Measurements from ENCODE around the gene SULT1C4. TPM values are rescaled to one million over a fixed set of nuclear protein-coding genes. Genes with fewer than 3 reads are reported as not detected.
"Not testable (repeated sequence)": the region's sequence is repeated elsewhere in the genome, so short reads cannot be mapped to it uniquely, and the experiment has no call there.

The SULT1C4 gene
- polyA plus RNA-seq, 5 donors: 50.0 to 89.4 (median 69.8) TPM

DNA sequence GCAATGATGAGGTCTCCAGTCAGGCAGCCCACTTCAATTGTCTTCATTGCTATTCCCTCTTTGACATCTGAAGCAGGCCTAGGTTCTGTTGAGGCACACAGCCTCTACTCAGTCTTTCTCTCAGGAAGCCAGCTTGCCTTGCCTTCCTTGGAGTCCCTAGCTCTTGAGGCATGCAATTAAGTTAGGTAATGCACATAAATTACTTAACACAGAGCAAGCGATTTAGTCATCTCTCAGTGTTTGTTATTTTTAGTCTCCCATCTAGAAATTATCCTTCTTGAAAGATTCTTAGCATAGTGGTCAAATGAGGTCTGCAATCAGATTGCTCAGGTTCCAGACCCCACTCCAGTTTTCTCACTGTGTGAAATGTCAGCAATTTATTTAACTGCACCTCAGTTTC is 32.0 kb downstream of the SULT1C4 start:
- no peak for DNase-seq

DNA sequence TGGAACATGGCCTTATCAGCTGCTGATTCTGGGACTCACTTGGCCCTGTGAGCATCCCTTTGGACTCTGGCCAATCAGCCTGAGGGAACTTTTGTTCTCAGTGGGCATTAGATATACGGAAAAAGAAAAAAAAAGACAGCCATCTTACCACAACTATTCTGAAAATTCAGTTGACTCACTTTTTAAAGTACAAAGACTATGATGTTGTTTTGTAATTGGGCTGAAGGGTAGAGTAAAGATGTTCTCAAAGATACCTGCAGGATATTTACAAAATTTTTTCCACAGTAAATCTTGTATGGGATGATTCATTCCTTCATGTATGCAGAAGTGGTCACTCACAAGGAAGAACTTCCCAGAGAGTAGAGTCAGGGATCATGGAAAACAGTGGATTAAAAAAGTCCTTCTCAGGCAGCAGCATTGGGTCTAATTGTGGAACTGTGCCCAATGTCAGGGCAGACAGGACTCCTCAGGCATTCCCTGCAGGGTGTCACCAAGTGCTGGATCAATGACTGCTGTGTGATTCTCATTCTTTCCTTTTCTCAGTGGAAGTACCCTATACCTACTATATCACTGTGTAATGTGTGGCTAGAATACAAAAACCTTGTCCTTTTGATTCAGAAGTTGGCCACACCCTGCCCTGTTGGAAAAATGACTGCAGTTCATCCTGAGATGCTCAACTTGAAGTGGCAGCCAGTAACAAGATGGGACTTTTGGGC is 35.4 kb downstream of the SULT1C4 start:
- DNase-seq: no peak

DNA sequence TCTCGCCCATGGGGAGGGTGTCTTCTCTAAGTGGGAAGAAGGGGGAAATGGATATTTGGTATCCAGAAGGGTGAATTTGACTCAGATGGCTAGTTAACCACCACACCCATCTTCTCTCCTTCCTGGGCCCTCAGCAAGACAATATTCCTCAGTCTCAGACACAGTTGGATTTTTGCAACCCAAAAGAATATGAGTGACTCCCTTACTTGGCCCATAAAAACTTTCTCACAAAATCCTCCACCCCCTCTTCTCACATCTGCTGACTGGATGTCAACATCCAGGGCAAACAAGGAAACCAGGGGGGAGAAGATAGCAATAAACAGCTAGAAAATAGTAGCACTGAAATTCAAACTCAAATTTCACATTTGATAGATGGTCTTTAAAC is 35.9 kb downstream of the SULT1C4 start:
- DNase-seq: no peak

DNA sequence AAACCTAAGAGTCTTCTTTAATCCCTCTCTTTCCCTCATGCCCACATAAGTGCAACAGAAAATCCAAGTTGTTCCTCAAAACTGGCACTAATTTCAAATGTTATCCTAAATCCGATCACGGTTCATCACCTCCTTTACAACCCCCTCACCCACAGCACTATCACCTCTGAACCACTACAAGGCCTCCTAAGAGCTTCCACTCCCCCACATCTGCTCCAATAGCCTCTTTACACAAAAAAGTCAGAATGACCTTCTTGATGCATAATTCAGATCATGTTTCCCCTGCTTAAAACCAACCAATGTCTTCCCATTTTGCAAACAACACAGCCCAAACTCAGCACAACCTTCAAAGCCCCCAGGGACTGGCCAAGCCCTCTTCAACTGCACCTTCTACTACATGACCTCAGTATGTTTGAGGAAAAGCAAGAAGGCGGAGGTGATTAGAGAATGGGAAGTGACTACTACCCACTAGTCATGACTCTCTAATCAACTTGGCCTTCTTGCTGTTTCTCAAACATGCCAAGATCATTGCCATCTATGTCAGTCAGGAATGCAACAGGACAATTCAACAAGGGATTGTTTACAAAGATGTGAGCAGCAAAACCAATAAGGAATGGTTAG is 36.6 kb downstream of the SULT1C4 start:
- no peak for DNase-seq

DNA sequence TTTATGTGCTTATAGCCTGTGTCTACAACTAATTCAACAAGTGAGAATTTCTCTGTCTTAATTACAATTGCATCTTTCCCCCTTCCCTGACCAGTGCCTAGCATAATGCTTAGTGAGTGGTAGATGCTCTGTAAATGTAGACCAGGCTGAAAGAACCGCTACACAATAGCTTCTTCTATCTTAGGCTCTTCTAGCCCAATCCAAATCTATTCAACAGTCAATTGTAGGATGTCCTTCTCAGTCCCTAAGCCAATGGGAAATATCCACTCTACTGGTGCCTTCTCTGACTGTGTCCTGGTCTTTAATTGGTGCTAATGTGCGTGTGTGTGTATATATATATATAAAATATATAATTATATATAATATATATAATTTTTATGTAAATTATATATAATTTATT is 37.2 kb downstream of the SULT1C4 start:
- no peak for DNase-seq

DNA sequence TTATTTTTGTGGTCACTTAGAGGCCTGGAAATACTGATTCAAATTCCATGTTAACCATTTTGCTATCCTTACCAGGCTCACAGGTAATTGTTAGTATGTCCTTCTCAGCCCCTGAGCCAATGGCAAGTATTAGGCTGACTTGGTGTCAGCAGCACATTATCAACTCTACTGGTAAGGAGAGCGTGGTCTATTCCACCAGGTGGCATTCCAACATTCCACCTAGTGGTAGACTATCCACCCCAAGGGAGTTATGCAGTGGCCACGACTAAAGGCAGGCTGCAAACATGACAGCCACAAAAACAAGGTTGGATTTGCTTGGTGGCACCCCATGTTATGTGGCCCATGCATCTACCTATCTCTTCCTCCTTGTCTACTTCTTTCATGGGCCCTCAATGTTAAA is 39.5 kb downstream of the SULT1C4 start:
- DNase-seq: no peak

DNA sequence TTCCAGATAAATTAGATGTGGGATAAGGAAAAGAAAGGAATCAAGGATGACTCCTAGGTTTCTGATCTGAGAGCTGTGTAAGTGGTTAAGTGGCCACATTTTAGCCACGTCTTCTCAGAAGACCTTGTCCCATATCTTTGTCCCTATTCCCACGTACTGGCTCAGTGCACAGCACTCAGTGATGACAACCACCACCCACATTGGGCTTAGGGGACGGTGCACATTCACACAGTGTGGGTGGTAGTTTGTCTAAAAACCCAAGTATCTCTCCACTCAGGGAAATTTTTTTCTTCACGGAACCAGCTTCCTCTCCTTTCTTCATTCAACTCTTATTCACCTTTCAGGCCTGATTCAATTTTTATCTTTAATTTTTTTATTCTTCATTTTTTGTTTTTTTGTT is 40.7 kb downstream of the SULT1C4 start:
- DNase-seq: no peak

DNA sequence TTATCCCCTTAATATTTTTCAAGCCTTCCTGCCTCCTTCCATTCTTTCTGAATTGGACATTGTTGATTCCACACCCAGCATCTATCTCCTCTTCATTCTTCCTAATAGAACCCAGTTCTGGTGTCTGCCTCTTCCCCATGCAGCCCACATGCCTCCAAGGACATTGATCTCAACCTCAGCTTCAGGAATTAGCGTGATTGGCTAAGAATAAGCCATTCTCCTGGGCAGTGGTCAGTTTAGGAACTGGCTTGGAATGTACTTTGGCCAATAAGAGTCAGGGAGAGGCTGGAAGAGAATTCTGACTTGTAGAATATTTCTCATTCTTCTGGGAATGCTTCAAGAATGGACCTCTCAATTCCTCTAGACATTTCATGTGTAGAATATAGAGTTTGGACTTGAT is 45.3 kb downstream of the SULT1C4 start:
- no peak for DNase-seq

DNA sequence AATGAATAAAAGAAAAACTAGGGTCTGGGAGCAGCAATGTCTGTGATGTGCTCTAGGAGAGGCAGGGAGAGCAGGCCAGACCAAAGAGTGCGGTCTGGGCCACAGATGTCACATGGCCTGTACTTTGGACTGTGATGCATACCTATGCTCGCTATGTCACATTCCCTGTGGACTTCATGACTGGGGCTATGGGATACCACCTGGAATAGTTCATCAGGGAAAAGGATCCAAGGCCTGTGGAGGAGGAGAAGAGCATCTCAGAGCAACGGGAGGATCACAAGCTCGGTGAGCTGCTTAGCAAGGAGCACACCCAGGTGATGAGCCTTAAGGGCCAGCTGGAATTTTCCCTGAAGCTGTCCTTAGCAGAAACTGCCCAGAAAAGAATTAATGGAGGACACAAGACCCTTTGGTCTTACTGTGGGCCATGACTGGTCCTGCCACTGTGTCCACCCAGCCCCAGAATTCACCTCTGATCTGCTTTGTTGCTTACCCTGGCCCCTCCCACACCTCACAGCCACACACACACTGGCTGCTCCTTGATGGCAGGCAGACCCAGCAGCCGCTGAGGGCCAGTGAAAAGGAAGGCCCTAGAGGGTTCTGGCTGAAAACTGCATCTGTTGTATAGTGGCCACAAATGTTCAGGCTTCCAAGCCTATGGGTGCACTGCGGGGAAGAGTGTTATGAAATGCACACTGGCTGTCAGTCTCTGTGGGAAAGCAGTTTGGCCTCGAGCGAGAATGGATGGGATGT is 45.9 kb downstream of the SULT1C4 start:
- DNase-seq: no peak

DNA sequence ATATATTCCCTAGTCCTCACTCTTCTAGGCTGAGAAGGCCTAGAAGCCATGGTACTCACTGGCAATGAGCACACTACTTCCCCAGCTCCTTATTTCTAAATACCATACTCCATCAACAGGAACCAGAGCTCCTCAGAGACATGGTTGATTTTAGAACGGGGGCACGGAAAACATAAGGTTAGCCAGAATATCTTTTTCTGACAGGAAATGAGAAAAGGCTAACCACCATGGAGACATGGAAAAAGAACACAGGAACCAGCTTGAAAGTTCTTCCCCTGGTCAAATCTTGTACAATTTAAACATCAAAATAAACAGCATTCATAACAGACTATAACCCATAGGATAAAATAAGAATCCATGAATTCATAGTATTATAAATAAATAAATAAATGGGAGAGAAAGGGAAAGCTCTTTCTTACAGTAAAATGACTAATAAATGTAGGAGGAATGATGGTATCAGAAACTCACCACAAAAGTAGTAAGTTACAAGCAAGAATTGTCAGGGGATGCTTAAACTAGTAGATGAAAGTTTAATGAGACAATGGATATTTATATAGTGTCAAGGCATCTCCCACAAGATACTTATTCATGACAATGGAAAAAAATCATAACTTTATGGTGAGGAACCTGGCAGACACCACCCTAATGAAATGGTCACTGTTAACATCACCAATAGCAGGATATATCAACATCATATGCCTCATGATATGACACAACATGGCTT is 50.7 kb downstream of the SULT1C4 start:
- no peak for DNase-seq

DNA sequence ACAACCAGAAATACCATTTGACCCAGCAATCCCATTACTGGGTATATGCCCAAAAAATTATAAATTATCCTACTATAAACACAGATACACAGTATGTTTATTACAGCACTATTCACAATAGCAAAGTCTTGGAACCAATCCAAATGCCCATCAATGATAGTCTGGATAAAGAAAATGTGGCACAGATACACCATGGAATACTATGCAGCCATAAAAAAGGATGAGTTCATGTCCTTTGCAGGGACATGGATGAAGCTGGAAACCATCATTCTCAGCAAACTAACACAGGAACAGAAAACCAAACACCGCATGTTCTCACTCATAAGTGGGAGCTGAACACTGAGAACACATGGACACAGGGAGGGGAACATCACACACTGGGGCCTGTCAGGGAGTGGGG is 57.8 kb downstream of the SULT1C4 start:
- DNase-seq: not testable (repeated sequence)

DNA sequence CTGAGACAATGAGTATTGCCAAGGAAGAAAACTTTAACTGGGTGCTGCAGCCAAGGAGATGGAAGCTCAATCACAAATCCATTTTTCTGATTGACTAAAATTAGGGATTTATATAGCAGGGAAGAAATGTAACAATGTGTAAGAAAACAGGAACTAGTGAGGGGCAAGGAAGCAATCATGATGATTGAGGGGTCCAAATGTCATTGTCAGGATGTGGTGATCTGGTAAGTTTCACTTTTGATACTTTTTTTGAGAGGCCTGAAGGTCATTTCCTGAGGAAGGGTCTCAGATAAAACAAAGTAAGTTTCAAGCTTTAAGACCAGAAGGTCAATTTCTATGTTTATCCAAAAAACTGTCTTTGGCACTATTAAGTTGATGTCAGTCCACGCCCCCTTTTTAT is 59.2 kb downstream of the SULT1C4 start:
- no peak for DNase-seq

Other genes starting within 250 kb of the SULT1C4 start
- gene SULT1C3, start 138.0 kb upstream of the SULT1C4 start, polyA plus RNA-seq (ENCODE audit: insufficient read depth in 1 of 5, insufficient read length in 5 of 5, low replicate concordance in 1 of 5): under 1 TPM in 1 of 5 donors, not detected in 4; 0.21 TPM
- gene SULT1C2, start 89.1 kb upstream of the SULT1C4 start, polyA plus RNA-seq (ENCODE audit: insufficient read depth in 1 of 5, insufficient read length in 5 of 5, low replicate concordance in 1 of 5): 10 to 100 TPM; 20.1 to 30.4 (median 29.8) TPM
- gene GCC2, start 71.3 kb downstream of the SULT1C4 start, polyA plus RNA-seq (ENCODE audit: insufficient read depth in 1 of 5, insufficient read length in 5 of 5, low replicate concordance in 1 of 5): 10 to 100 TPM; 31.4 to 73.0 (median 62.3) TPM
- 10 to 100 TPM; 47.1 to 79.7 (median 66.3) TPM for gene LIMS1, start 156.5 kb downstream of the SULT1C4 start, polyA plus RNA-seq (ENCODE audit: insufficient read depth in 1 of 5, insufficient read length in 5 of 5, low replicate concordance in 1 of 5)